ENCODE data around the gene TMC1. TPM values are rescaled to one million over a fixed set of nuclear protein-coding genes. Genes with fewer than 3 reads are reported as not detected.
"Not testable (repeated sequence)": the region's sequence is repeated elsewhere in the genome, so short reads cannot be mapped to it uniquely, and the experiment has no call there.

Gene TMC1
- total RNA-seq, 4 donors from 2014 or later, result 1.2 to 15.7 TPM; not detected in 2

- H3K4me1 ChIP-seq, result no peaks in the 10 kb centered on the region
- no peak overlapping the region for H3K4me3 ChIP-seq
- intact Hi-C loops (cut with DNase I; ENCODE audit: low total_unique reads) (no loop called here), in situ Hi-C loops (cut with MboI; ENCODE audit: low sequenced_read_pairs in 4 of 4) (no loop called here)
- TF ChIP-seq POLR2A (IDR thresholded peaks at IDR 0.05), result no peak
- no peak for TF ChIP-seq CTCF (IDR thresholded peaks at IDR 0.05 in 4 of 5, conservative IDR thresholded peaks at IDR 0.05 in 1 of 5)
- no peak for ATAC-seq
- no peaks in the 10 kb centered on the region for H3K36me3 ChIP-seq
- DNase-seq, result no peak
- H3K27ac ChIP-seq, result no peak overlapping the region
- no peaks in the 10 kb centered on the region for H3K9me3 ChIP-seq
- no peaks in the 10 kb centered on the region for H3K27me3 ChIP-seq
Observed at GRCh38 chr9:72494051-72494450, 27.4 kb upstream of the TMC1 start.

GRCh38 chr9:72497447-72498046 lies 23.9 kb upstream of the TMC1 start:
- in situ Hi-C loops (cut with MboI; ENCODE audit: low sequenced_read_pairs in 4 of 4) (no loop called here), intact Hi-C loops (cut with DNase I; ENCODE audit: low total_unique reads) (no loop called here)
- Histone ChIP-seq H3K9me3 (no peaks in the 10 kb centered on the region), H3K4me3 (no peak overlapping the region), H3K27ac (no peak overlapping the region), H3K4me1 (no peaks in the 10 kb centered on the region), H3K36me3 (no peaks in the 10 kb centered on the region), H3K27me3 (no peaks in the 10 kb centered on the region)
- DNase-seq (no peak), ATAC-seq (no peak)
- no peak for TF ChIP-seq CTCF (IDR thresholded peaks at IDR 0.05 in 4 of 5, conservative IDR thresholded peaks at IDR 0.05 in 1 of 5)
- TF ChIP-seq POLR2A (IDR thresholded peaks at IDR 0.05), result no peak

- TF ChIP-seq POLR2A (IDR thresholded peaks at IDR 0.05) (no peak), CTCF (IDR thresholded peaks at IDR 0.05 in 4 of 5, conservative IDR thresholded peaks at IDR 0.05 in 1 of 5) (no peak)
- H3K4me1 ChIP-seq, result no peaks in the 10 kb centered on the region
- no peaks in the 10 kb centered on the region for H3K36me3 ChIP-seq
- DNase-seq (no peak), ATAC-seq (no peak)
- H3K4me3 ChIP-seq, result no peak overlapping the region
- H3K27ac ChIP-seq, result no peak overlapping the region
- in situ Hi-C loops (cut with MboI; ENCODE audit: low sequenced_read_pairs in 4 of 4) (no loop called here), intact Hi-C loops (cut with DNase I; ENCODE audit: low total_unique reads) (no loop called here)
- H3K27me3 ChIP-seq, result no peaks in the 10 kb centered on the region
- no peaks in the 10 kb centered on the region for H3K9me3 ChIP-seq
Observed at GRCh38 chr9:72506615-72507014, 14.8 kb upstream of the TMC1 start.

GRCh38 chr9:72509053-72509452 lies 12.4 kb upstream of the TMC1 start:
- H3K36me3 ChIP-seq, result no peaks in the 10 kb centered on the region
- no peaks in the 10 kb centered on the region for H3K4me1 ChIP-seq
- H3K27ac ChIP-seq, result no peak overlapping the region
- intact Hi-C loops (cut with DNase I; ENCODE audit: low total_unique reads), result no loop called here
- no peak for TF ChIP-seq POLR2A (IDR thresholded peaks at IDR 0.05)
- no peak for TF ChIP-seq CTCF (IDR thresholded peaks at IDR 0.05 in 4 of 5, conservative IDR thresholded peaks at IDR 0.05 in 1 of 5)
- in situ Hi-C loops (cut with MboI; ENCODE audit: low sequenced_read_pairs in 4 of 4), result no loop called here
- H3K9me3 ChIP-seq, result no peaks in the 10 kb centered on the region
- DNase-seq (no peak), ATAC-seq (no peak)
- no peaks in the 10 kb centered on the region for H3K27me3 ChIP-seq
- no peak overlapping the region for H3K4me3 ChIP-seq

GRCh38 chr9:72509635-72510034 lies 11.8 kb upstream of the TMC1 start:
- no peak overlapping the region for H3K27ac ChIP-seq
- TF ChIP-seq POLR2A (IDR thresholded peaks at IDR 0.05), result no peak
- no peak for TF ChIP-seq CTCF (IDR thresholded peaks at IDR 0.05 in 4 of 5, conservative IDR thresholded peaks at IDR 0.05 in 1 of 5)
- DNase-seq, result no peak
- H3K4me3 ChIP-seq, result no peak overlapping the region
- intact Hi-C loops (cut with DNase I; ENCODE audit: low total_unique reads), result no loop called here
- H3K27me3 ChIP-seq, result no peaks in the 10 kb centered on the region
- ATAC-seq, result no peak
- in situ Hi-C loops (cut with MboI; ENCODE audit: low sequenced_read_pairs in 4 of 4), result no loop called here
- no peaks in the 10 kb centered on the region for H3K4me1 ChIP-seq
- no peaks in the 10 kb centered on the region for H3K9me3 ChIP-seq
- H3K36me3 ChIP-seq, result no peaks in the 10 kb centered on the region

GRCh38 chr9:72521011-72521410 lies 397 bp upstream of the TMC1 start:
- H3K27ac ChIP-seq; ATAC-seq; H3K36me3 ChIP-seq; intact Hi-C loops (cut with DNase I; ENCODE audit: low total_unique reads); H3K27me3 ChIP-seq; in situ Hi-C loops (cut with MboI; ENCODE audit: low sequenced_read_pairs in 4 of 4); DNase-seq; H3K9me3 ChIP-seq; H3K4me1 ChIP-seq; H3K4me3 ChIP-seq: not testable (repeated sequence)
